ENCODE measurements around the gene TMSB4X. TPM values are rescaled to one million over a fixed set of nuclear protein-coding genes. Genes with fewer than 3 reads are reported as not detected.

The TMSB4X gene
- total and polyA plus RNA-seq, 2 of the 8 experiments (the other 6 are each of a cell fraction or from before 2014, with no cell fraction given): 2,063 to 2,112 TPM

DNA sequence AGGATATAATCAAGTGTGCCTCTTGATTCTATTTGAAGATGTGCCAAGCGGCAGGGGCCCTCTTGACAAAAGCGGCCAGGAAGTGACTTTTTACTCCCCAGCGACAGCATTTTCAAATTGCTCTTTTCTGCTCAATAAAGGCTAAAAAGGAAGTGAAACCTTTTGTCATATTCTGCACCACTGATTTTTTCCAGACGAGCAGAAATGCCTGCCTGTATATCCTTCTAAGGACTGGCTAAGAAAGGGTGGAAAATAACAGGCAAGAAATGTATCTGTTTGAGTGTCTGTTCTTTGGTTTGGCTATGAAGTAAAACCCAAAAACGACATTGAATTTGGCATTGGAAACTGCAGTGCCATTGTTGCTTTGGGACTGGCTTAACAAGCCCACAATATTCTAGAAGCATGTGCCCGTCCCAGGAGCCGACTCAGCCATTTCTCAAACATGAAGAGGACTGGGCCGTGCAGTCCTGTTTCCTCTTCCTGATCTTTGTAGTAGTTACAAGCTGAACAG, 25.4 kb downstream of the TMSB4X start (continued):
- TF ChIP-seq, protein P1, sequence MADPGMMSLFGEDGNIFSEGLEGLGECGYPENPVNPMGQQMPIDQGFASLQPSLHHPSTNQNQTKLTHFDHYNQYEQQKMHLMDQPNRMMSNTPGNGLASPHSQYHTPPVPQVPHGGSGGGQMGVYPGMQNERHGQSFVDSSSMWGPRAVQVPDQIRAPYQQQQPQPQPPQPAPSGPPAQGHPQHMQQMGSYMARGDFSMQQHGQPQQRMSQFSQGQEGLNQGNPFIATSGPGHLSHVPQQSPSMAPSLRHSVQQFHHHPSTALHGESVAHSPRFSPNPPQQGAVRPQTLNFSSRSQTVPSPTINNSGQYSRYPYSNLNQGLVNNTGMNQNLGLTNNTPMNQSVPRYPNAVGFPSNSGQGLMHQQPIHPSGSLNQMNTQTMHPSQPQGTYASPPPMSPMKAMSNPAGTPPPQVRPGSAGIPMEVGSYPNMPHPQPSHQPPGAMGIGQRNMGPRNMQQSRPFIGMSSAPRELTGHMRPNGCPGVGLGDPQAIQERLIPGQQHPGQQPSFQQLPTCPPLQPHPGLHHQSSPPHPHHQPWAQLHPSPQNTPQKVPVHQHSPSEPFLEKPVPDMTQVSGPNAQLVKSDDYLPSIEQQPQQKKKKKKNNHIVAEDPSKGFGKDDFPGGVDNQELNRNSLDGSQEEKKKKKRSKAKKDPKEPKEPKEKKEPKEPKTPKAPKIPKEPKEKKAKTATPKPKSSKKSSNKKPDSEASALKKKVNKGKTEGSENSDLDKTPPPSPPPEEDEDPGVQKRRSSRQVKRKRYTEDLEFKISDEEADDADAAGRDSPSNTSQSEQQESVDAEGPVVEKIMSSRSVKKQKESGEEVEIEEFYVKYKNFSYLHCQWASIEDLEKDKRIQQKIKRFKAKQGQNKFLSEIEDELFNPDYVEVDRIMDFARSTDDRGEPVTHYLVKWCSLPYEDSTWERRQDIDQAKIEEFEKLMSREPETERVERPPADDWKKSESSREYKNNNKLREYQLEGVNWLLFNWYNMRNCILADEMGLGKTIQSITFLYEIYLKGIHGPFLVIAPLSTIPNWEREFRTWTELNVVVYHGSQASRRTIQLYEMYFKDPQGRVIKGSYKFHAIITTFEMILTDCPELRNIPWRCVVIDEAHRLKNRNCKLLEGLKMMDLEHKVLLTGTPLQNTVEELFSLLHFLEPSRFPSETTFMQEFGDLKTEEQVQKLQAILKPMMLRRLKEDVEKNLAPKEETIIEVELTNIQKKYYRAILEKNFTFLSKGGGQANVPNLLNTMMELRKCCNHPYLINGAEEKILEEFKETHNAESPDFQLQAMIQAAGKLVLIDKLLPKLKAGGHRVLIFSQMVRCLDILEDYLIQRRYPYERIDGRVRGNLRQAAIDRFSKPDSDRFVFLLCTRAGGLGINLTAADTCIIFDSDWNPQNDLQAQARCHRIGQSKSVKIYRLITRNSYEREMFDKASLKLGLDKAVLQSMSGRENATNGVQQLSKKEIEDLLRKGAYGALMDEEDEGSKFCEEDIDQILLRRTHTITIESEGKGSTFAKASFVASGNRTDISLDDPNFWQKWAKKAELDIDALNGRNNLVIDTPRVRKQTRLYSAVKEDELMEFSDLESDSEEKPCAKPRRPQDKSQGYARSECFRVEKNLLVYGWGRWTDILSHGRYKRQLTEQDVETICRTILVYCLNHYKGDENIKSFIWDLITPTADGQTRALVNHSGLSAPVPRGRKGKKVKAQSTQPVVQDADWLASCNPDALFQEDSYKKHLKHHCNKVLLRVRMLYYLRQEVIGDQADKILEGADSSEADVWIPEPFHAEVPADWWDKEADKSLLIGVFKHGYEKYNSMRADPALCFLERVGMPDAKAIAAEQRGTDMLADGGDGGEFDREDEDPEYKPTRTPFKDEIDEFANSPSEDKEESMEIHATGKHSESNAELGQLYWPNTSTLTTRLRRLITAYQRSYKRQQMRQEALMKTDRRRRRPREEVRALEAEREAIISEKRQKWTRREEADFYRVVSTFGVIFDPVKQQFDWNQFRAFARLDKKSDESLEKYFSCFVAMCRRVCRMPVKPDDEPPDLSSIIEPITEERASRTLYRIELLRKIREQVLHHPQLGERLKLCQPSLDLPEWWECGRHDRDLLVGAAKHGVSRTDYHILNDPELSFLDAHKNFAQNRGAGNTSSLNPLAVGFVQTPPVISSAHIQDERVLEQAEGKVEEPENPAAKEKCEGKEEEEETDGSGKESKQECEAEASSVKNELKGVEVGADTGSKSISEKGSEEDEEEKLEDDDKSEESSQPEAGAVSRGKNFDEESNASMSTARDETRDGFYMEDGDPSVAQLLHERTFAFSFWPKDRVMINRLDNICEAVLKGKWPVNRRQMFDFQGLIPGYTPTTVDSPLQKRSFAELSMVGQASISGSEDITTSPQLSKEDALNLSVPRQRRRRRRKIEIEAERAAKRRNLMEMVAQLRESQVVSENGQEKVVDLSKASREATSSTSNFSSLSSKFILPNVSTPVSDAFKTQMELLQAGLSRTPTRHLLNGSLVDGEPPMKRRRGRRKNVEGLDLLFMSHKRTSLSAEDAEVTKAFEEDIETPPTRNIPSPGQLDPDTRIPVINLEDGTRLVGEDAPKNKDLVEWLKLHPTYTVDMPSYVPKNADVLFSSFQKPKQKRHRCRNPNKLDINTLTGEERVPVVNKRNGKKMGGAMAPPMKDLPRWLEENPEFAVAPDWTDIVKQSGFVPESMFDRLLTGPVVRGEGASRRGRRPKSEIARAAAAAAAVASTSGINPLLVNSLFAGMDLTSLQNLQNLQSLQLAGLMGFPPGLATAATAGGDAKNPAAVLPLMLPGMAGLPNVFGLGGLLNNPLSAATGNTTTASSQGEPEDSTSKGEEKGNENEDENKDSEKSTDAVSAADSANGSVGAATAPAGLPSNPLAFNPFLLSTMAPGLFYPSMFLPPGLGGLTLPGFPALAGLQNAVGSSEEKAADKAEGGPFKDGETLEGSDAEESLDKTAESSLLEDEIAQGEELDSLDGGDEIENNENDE (IDR thresholded peaks at IDR 0.05; ENCODE audit: insufficient replicate concordance, low read length): no peak
- no peak for TF ChIP-seq SP4 (IDR thresholded peaks at IDR 0.05; ENCODE audit: low read length)
- TF ChIP-seq, protein P2, sequence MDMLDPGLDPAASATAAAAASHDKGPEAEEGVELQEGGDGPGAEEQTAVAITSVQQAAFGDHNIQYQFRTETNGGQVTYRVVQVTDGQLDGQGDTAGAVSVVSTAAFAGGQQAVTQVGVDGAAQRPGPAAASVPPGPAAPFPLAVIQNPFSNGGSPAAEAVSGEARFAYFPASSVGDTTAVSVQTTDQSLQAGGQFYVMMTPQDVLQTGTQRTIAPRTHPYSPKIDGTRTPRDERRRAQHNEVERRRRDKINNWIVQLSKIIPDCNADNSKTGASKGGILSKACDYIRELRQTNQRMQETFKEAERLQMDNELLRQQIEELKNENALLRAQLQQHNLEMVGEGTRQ (IDR thresholded peaks at IDR 0.05; ENCODE audit: low read length): no peak
- no peak for TF ChIP-seq BACH1 (IDR thresholded peaks at IDR 0.05; ENCODE audit: low read length)
- TF ChIP-seq SRF (IDR thresholded peaks at IDR 0.05; ENCODE audit: low read depth, low read length): no peak
- no peak for TF ChIP-seq RFX5 (IDR thresholded peaks at IDR 0.05; ENCODE audit: borderline replicate concordance, low read depth, low read length)
- TF ChIP-seq GTF2F1 (IDR thresholded peaks at IDR 0.05; ENCODE audit: borderline replicate concordance, low read depth, low read length): no peak
- TF ChIP-seq ASH2L (IDR thresholded peaks at IDR 0.05; ENCODE audit: low read length): no peak
- no peak for TF ChIP-seq EP300 (IDR thresholded peaks at IDR 0.05; ENCODE audit: borderline replicate concordance in 1 of 2, low read depth in 2 of 2, low read length in 2 of 2)
- no peak for TF ChIP-seq TAF7 (optimal IDR thresholded peaks at IDR 0.05; ENCODE audit: borderline replicate concordance, low read depth, low read length)

Data from H1 (cell line).